IPS-11a (cell line): ENCODE data around the gene YKT6.
"Not testable (repeated sequence)": the region's sequence is repeated elsewhere in the genome, so short reads cannot be mapped to it uniquely, and the experiment has no call there.

Experiments
- H3K4me3 ChIP-seq: one replicate; pipeline ENCODE4 v1.5.1; 2013; ENCODE audit warnings: low read depth, low read length, control low read depth

YKT6 gene

GRCh38 chr7:44193011-44193802 lies 7.6 kb upstream of the YKT6 start:
- H3K4me3 ChIP-seq, result no peak overlapping the region

GRCh38 chr7:44194069-44194468 lies 6.7 kb upstream of the YKT6 start:
- H3K4me3 ChIP-seq, result no peak overlapping the region

GRCh38 chr7:44194562-44195145 lies 6.1 kb upstream of the YKT6 start:
- H3K4me3 ChIP-seq, result no peak overlapping the region

GRCh38 chr7:44195889-44196288 lies 4.9 kb upstream of the YKT6 start:
- no peak overlapping the region for H3K4me3 ChIP-seq

GRCh38 chr7:44196450-44196872 lies 4.3 kb upstream of the YKT6 start:
- H3K4me3 ChIP-seq, result no peak overlapping the region

- H3K4me3 ChIP-seq, result no peak overlapping the region
Observed at GRCh38 chr7:44197474-44197873, 3.3 kb upstream of the YKT6 start.

- not testable (repeated sequence) for H3K4me3 ChIP-seq
Observed at GRCh38 chr7:44200163-44200562, 615 bp upstream of the YKT6 start.

- peak overlapping the region; percentile 94 for H3K4me3 ChIP-seq
Observed at GRCh38 chr7:44201813-44202212, 1.0 kb downstream of the YKT6 start.

GRCh38 chr7:44206008-44206407 lies 5.2 kb downstream of the YKT6 start:
- no peak overlapping the region for H3K4me3 ChIP-seq

GRCh38 chr7:44208085-44208484 lies 7.3 kb downstream of the YKT6 start:
- no peak overlapping the region for H3K4me3 ChIP-seq

- H3K4me3 ChIP-seq, result no peak overlapping the region
Observed at GRCh38 chr7:44210107-44210506, 9.3 kb downstream of the YKT6 start.

GRCh38 chr7:44211126-44211675 lies 10.4 kb downstream of the YKT6 start:
- no peak overlapping the region for H3K4me3 ChIP-seq

- no peak overlapping the region for H3K4me3 ChIP-seq
Observed at GRCh38 chr7:44212018-44212417, 11.2 kb downstream of the YKT6 start.

GRCh38 chr7:44212581-44213184 lies 11.9 kb downstream of the YKT6 start:
- no peak overlapping the region for H3K4me3 ChIP-seq

GRCh38 chr7:44213206-44213876 lies 12.6 kb downstream of the YKT6 start:
- H3K4me3 ChIP-seq, result no peak overlapping the region

- no peak overlapping the region for H3K4me3 ChIP-seq
Observed at GRCh38 chr7:44213877-44214388, 13.2 kb downstream of the YKT6 start.

GRCh38 chr7:44215531-44215930 lies 14.8 kb downstream of the YKT6 start:
- no peak overlapping the region for H3K4me3 ChIP-seq

GRCh38 chr7:44216019-44216418 lies 15.2 kb downstream of the YKT6 start:
- H3K4me3 ChIP-seq, result no peak overlapping the region

GRCh38 chr7:44216521-44217222 lies 15.9 kb downstream of the YKT6 start:
- no peak overlapping the region for H3K4me3 ChIP-seq

GRCh38 chr7:44217223-44217714 lies 16.5 kb downstream of the YKT6 start:
- no peak overlapping the region for H3K4me3 ChIP-seq
